GM12892 (cell line): ENCODE data around the gene SOCS3.

ENCODE experiments used
- POLR2A ChIP-seq: IDR thresholded peaks from 2 replicates; pipeline ENCODE4 v1.6.1; 2011; ENCODE audit warnings: low read depth, low read length, control low read depth
- POLR2AphosphoS5 ChIP-seq: IDR thresholded peaks from 2 replicates; pipeline ENCODE4 v1.6.1; 2011; ENCODE audit warnings: low read depth, low read length, control low read depth
- TAF1 ChIP-seq: IDR thresholded peaks from 2 replicates; pipeline ENCODE4 v1.6.1; 2011; ENCODE audit warnings: low read depth, mild to moderate bottlenecking, control low read depth, low read length, borderline replicate concordance

DNA sequence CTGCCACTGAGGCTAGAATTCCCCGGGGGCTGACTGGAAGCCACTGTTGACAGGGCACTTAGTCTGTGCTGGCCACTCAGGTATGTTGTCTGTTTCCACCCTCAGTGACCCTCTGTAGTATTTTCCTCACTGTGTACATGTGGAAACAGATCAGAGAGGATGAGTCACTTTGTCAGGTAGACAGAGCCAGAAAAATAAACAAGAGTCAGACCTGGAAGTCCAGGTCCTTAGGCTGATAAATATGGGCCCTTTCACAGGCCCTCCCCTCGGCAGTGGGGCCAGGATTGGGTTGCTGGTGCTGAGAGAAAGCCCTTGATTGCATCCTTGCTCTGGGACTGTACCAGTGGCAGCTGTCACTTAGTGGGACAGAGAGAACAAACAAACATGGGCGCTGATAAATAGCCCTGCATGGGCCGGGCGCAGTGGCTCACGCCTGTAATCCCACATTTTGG lies 39.8 kb upstream of the SOCS3 start:
- TF ChIP-seq POLR2AphosphoS5 (no peak), POLR2A (no peak), TAF1 (no peak)
